AG04450 (cell line): ENCODE measurements around the gene CYGB. TPM values are rescaled to one million over a fixed set of nuclear protein-coding genes. Genes with fewer than 3 reads are reported as not detected.
"Not testable (repeated sequence)": the region's sequence is repeated elsewhere in the genome, so short reads cannot be mapped to it uniquely, and the experiment has no call there.

Experiments
- CTCF ChIA-PET: fragments of 300-600, 350-600 bp; formaldehyde crosslinking; extraction: SDS; loops from one replicate; lab custom pipeline; 2022; ENCODE audit warnings: antibody characterized with exemption, inconsistent platforms; lab: Charles Lee
- POLR2A ChIA-PET: fragments of 350-600 bp; formaldehyde crosslinking; extraction: SDS; loops from one replicate; lab custom pipeline; 2021; ENCODE audit warnings: antibody characterized with exemption, inconsistent platforms; lab: Yijun Ruan, JAX
- DNase-seq: peaks from one replicate; pipeline ENCODE4 v3.0.0-alpha.2; 2011; ENCODE audit warnings: low read depth, low spot score
- H3K27ac ChIP-seq: one replicate; pipeline ENCODE4 v1.5.1; 2012; ENCODE audit warnings: low read depth, low read length, control low read depth
- H3K27me3 ChIP-seq: one replicate; pipeline ENCODE4 v1.6.0; 2012; ENCODE audit warnings: low read length; ENCODE audit not compliant: control insufficient read depth, insufficient read depth
- H3K4me3 ChIP-seq: 2 replicates; pipeline ENCODE4 v1.5.1; 2011; ENCODE audit warnings: mild to moderate bottlenecking, low read depth, low read length, control low read depth
- H3K9me3 ChIP-seq: 2 replicates; pipeline ENCODE4 v1.5.1; 2012; ENCODE audit warnings: low read length; ENCODE audit not compliant: control insufficient read depth, insufficient read depth
- polyA plus RNA-seq: library from polyadenylated mRNA; depleted of rRNA; stranded (reverse); fragments of >200 nt; gene quantifications from 2 replicates; pipeline ENCODE4 v1.2.3, GENCODE V29; 2011
- TF ChIP-seq, protein P1 (sequence below): IDR thresholded peaks from 2 replicates; pipeline ENCODE4 v1.5.1; 2011; ENCODE audit warnings: low read depth, low read length, control low read depth, inconsistent platforms

CYGB gene
- polyA plus RNA-seq, 1 experiment: 7.4 TPM

DNA sequence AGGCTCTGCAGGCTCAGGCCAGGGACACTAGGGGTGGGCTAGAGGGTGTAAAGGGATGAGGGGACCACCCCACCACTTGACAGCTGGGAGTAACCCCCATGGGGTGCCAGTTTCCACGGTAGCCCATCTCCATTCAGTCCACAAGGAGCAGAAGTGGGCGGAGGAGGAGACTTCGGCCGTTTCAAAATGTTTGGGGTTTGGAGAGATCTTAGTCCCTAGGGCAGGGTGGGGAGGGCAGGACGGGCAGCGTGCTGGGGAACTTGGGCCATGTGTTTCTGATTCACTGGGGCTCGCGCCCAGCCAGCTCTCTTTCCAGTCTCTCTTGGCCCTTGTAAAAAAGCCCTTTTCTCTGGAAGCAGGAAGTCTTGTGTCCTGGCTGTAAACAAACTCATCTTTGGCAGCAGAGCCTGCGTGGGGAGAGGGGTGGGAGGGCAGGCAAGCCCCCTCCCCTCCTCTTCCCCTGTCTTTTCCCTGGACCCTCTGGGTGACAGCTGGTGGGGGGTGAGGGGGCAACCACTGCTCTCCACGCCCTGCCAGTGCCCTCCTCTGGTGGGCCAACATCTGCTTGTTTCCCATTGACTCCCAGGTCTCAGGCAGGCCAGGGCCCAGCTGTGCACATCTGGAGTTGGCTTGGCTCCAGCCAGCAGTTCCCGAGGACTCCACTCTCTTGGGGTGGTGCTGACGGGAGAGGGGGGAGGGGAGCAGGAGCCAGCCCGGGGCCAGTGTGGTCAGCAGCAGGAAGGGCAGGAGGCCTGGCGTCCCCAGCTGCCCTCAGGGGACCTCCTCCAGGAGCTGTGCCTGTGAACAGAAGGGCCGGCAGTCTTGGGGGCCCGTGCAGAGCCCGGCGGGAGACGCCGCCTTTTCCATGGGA, 8.1 kb downstream of the CYGB start:
- POLR2A ChIA-PET: interaction anchor here (0.7 to 2.7 kb wide), 9 partner anchors 11 to 191 kb away, joined by 3 to 14 read pairs (median 6); partner anchors contain the start of genes PRCD and ST6GALNAC2
- H3K4me3 ChIP-seq: no peak overlapping the region
- no peaks in the 10 kb centered on the region for H3K27me3 ChIP-seq
- TF ChIP-seq, protein P1, sequence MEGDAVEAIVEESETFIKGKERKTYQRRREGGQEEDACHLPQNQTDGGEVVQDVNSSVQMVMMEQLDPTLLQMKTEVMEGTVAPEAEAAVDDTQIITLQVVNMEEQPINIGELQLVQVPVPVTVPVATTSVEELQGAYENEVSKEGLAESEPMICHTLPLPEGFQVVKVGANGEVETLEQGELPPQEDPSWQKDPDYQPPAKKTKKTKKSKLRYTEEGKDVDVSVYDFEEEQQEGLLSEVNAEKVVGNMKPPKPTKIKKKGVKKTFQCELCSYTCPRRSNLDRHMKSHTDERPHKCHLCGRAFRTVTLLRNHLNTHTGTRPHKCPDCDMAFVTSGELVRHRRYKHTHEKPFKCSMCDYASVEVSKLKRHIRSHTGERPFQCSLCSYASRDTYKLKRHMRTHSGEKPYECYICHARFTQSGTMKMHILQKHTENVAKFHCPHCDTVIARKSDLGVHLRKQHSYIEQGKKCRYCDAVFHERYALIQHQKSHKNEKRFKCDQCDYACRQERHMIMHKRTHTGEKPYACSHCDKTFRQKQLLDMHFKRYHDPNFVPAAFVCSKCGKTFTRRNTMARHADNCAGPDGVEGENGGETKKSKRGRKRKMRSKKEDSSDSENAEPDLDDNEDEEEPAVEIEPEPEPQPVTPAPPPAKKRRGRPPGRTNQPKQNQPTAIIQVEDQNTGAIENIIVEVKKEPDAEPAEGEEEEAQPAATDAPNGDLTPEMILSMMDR: no peak
- peak overlapping the region; percentile 97 for H3K27ac ChIP-seq
- DNase-seq: no peak
- H3K9me3 ChIP-seq: no peaks in the 10 kb centered on the region; the same call in 1 of the 2 replicates
- CTCF ChIA-PET: interaction anchor here (0.6 to 2.4 kb wide), 7 partner anchors 11 to 159 kb away, joined by 3 to 7 read pairs (median 3); no protein-coding TSS in a partner anchor

DNA sequence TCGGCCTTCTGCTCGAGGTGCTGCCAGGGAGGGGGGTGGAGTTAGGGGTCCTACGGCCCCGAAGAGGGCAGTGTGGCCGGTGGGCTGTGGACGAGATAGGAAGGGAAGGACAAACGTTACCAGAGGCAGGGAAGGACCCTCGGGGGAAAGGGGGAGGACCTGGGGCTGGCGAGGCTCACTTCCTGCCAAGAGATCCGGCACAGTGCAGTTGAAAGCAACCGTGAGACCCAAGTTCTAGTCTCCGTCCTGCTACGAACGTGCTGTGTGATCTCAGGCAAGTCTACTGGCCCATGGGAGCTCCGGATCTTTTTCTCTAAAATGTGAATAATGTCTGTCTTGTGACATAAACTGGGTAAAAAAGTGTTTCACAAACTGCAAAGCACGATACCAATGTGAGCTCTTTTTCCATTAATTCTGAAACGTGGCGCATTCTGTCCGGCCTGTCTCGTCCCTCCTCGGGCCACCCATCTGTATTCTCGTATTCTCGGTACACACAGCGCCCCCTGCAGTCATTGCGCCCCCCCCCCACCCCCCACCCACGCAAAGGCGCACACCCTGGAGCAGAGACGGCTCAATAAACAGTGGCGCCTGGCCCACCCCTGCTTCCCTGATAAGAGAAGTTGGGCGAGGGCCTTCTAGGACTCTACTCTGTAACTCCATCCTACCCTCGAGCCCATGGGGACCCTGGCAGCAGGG, 8.8 kb downstream of the CYGB start:
- Histone ChIP-seq H3K27me3 (no peaks in the 10 kb centered on the region), H3K9me3 (no peaks in the 10 kb centered on the region; the same call in 1 of the 2 replicates), H3K4me3 (no peak overlapping the region), H3K27ac (peak overlapping the region; percentile 97)
- ChIA-PET CTCF (interaction anchor here (0.6 to 2.4 kb wide), 10 partner anchors 12 to 1203 kb away, joined by 3 to 7 read pairs (median 3); no protein-coding TSS in a partner anchor), POLR2A (interaction anchor here (0.6 to 2.7 kb wide), 9 partner anchors 12 to 196 kb away, joined by 3 to 14 read pairs (median 6); partner anchors contain the start of genes PRCD and ST6GALNAC2)
- DNase-seq: no peak
- TF ChIP-seq, protein P1: 0 out of 2 replicates have a peak, but pooled peaks have one; percentile 9

DNA sequence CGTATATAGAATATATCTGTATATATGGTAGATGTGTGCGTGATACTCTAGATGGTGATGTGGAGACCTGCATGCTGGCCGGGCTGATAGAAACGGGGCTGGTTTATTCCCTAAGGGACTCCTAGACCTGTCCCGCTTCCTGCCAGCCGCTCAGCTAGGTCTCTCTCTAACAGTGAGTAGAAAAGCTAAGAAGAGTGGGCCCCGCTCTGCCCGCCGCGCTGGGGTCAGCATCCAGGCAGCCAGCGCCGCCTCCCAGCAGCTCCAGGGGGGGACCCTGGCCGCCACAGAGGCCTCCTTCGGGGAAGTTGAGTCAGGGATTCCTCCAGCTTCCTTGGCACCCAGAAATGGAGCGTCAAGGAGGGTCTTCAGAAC, 9.4 kb downstream of the CYGB start:
- CTCF ChIA-PET: interaction anchor here (0.6 to 2.4 kb wide), 9 partner anchors 13 to 1203 kb away, joined by 3 to 7 read pairs (median 3); no protein-coding TSS in a partner anchor
- Histone ChIP-seq H3K4me3 (no peak overlapping the region), H3K27ac (peak overlapping the region; percentile 97), H3K27me3 (no peaks in the 10 kb centered on the region), H3K9me3 (no peaks in the 10 kb centered on the region; the same call in 1 of the 2 replicates)
- TF ChIP-seq, protein P1: no peak
- POLR2A ChIA-PET: interaction anchor here (0.6 to 2.7 kb wide), 3 partner anchors 19 to 197 kb away, joined by 3 to 12 read pairs (median 3); no protein-coding TSS in a partner anchor
- no peak for DNase-seq

DNA sequence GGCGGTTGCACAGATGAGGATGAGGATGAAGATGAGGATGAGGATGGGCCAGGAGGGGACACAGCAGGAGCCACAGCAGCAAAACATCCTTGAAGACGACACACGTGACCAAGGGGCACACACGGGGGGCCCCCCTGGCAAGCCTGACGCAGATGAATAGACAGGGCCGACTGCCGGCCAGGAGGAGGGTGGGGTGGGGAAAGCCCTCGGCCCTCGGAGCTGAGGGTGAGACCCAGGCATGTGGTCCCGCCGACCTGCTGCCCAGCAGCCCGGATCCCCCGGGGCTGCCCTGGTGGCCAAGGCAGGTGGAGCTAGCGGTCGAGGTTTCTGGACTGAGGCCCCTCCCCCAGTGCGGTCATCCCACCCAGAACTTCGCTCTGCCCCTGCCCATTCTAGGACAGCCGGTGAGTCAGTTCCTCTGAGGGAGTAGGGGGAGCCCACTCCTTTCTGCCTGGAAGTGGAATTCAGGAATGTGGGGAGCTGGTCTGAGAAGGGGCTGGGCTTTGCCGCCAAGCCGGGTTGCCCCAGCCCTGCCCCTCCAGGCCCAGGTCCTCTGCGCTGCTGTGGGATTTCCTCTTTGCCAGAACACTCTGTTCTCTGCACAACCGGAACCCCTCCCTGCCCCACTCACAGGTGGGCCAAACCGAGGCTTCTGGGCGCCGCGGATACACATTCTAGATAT, 9.9 kb downstream of the CYGB start:
- Histone ChIP-seq H3K27ac (peak overlapping the region; percentile 97), H3K27me3 (no peaks in the 10 kb centered on the region), H3K9me3 (no peaks in the 10 kb centered on the region; the same call in 1 of the 2 replicates), H3K4me3 (no peak overlapping the region)
- TF ChIP-seq, protein P1: peak; percentile 13; the same call in 1 of the 2 replicates
- POLR2A ChIA-PET: interaction anchor here (1.0 to 2.7 kb wide), 2 partner anchors 19 to 30 kb away, joined by 3 to 12 read pairs; no protein-coding TSS in a partner anchor
- CTCF ChIA-PET: interaction anchor here (0.9 to 2.4 kb wide), 3 partner anchors 19 to 154 kb away, joined by 3 to 7 read pairs (median 3); no protein-coding TSS in a partner anchor
- no peak for DNase-seq

DNA sequence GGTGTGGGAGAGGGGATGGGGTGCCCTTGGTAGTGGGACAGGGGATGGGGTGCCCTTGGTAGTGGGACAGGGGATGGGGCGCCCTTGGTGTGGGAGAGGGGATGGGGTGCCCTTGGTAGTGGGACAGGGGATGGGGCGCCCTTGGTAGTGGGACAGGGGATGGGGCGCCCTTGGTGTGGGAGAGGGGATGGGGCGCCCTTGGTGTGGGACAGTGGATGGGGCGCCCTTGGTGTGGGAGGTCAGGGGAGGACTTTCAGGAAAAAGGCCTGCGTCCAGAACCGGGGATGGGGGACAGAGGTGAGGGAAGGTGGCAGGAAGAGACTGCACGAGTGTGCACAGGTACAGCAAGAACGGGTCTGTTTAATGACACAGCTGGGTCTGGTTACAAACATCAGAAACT, 10.5 kb downstream of the CYGB start:
- CTCF ChIA-PET: interaction anchor here (0.9 to 2.4 kb wide), 2 partner anchors 97 to 155 kb away, joined by 3 to 7 read pairs; no protein-coding TSS in a partner anchor
- POLR2A ChIA-PET: interaction anchor here (1.0 kb wide), 1 partner anchor 20 kb away, joined by 3 read pairs; no protein-coding TSS in a partner anchor
- not testable (repeated sequence) for H3K27ac ChIP-seq

DNA sequence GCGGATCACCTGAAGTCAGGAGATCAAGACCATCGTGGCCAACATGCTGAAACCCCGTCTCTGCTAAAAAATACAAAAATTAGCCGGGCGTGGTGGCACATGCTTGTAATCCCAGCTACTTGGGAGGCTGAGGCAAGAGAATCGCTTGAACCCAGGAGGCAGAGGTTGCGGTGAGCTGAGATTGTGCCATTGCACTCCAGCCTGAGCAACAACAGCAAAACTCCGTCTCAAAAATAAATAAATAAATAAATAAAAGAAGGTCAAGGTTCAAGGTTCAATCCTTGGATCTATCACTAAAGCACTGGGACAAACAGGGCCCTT, 12.0 kb downstream of the CYGB start:
- not testable (repeated sequence) for H3K4me3 ChIP-seq, H3K27ac ChIP-seq, DNase-seq, H3K27me3 ChIP-seq, H3K9me3 ChIP-seq
- CTCF ChIA-PET: interaction anchor here (3.6 kb wide), 1 partner anchor 20 kb away, joined by 41 read pairs; no protein-coding TSS in a partner anchor
- POLR2A ChIA-PET: interaction anchor here (1.0 to 1.4 kb wide), 3 partner anchors 10 to 32 kb away, joined by 4 to 8 read pairs (median 8); no protein-coding TSS in a partner anchor

More for the DNA sequence above, 10.5 kb downstream of the CYGB start:
- H3K9me3 ChIP-seq, H3K4me3 ChIP-seq, H3K27me3 ChIP-seq, DNase-seq: not testable (repeated sequence)
